Hippocampal formation (tissue), 2 donors: ENCODE data around the gene MMP10.

ENCODE experiments used
- DNase-seq, 2 donors: peaks; one replicate each; lab custom pipeline; 2025; lab: John Stamatoyannopoulos, UW

The MMP10 gene

GRCh38 chr11:102780491-102780918, at the start of gene MMP10:
TSS of gene MMP10 (minus strand) at chr11:102780628. CDS start at chr11:102780591, 37 bp downstream.
- DNase-seq = no peak

DNA sequence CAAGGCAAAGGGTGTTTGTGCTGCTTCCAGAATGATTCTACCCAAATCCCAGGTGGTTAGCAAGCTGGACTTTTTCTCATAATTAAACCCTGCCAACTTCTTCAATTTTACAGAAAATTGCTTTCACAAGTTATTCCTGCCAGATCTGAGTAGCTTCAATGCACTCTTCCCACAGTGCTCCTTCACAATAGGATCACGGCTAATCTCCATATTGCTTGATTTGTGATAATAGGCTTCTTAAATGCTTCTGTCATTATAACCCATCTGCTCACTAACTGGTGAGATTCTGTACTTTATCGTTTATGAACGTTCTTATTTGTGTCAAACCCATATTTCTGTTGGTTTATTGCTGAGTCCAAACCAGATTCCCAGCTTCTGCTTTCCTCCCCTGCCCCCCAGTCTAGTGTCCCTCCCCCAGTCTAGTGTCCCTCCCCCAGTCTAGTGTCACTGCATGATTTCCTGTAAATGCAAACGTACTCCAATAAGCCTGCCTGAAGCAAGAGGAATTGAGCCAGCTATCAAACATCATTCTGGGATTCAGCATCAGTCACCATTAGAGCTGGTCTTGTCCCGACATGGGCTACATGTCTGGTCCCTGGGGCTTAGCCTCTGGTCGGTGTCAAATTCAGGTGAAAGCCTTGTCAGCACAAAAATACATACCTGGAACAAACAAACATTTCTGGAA, 49.0 kb upstream of the MMP10 start:
- DNase-seq = no peak

GRCh38 chr11:102824556-102824955, 44.1 kb upstream of the MMP10 start:
- DNase-seq = no peak

DNA sequence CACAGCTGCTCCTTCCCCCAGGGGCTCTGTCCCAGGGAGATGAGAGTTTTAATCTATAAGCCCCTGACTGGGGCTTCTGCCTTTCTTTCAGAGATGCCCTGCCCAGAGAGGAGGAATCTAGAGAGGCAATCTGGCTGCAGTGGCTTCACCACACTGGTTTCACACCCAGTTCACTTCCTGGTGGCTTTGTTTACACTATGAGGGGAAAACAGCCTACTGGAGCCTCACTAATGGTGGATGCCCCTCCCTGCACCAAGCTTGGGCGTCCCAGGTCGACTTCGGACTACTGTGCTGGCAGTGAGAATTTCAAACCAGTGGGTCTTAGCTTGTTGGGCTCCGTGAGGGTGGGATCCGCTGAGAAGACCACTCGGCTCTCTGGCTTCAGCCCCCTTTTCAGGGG, 39.1 kb upstream of the MMP10 start:
- no peak for DNase-seq

- no peak for DNase-seq
These were observed 33.1 kb upstream of the MMP10 start for GRCh38 chr11:102813484-102813883.

DNA sequence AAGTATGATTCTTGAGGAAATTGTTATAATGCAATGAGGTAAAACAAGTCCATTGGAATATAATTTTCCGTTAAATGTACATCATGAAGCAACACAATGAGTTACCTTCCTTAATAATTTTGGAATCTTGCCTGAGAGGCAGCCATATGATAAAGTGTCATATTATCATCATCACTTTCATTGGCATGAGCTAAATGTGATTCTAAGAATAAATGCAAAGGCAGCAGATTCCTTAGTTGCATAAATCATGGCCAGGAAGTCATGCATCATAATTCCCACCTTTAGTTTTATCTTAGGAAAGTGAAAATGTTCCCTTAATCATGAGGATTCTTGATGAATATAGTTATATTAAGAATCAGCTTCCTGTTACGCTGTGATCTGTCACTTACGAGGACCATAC, 31.8 kb upstream of the MMP10 start:
- no peak for DNase-seq

DNA sequence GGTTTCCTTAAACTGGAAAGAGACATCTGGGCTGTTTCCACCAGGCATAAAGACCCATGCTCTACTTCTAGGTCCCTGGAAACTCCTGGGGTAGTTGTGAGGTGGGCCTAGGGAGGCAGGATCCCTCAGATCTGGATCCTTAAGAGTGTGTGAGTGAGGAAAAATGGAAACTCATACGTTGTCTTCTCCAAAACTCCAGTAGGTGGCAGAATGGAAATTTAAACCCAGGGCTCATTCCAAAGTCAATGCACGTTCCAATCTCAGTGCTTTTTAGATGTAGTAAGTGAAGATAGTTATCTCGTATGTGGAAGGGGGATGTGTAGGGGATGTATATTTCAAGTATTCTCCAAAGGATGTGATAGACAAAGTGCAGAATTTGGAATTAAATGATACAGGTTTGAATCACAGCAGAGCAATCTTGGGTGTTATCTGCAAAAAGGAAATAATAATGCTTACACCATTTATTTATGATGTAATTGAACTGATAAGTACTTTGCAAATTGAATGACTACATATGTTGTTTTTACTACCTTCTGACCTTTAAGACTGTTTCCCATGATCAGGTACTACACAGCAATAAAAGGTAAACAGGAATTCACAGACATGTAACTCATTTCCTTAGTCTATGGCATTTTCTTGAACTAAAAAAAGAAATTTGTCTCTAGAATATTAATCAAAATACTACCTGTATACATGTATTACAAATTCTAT, 30.7 kb upstream of the MMP10 start:
- no peak for DNase-seq

DNA sequence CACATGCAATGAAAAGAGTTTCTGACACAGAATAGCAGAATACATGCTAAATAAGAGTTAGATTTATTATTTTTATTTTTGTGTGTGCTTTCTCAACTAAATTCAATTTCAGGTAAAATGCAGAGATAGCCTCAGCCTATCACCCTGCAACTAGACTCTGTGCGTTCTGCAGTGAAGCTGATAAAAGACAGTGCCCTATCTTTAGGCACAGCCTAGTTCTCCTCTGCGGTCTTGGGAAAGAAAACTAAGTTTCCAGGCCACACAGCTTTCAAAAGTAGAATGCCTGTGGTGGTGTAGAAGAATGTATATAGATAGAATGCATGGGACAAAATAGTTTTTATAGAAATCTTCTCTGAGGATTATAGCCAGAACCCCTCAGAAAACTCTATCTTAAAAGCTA, 29.5 kb upstream of the MMP10 start:
- no peak for DNase-seq

- no peak for DNase-seq
These were observed 27.5 kb upstream of the MMP10 start for GRCh38 chr11:102807921-102808320.

GRCh38 chr11:102806296-102806695, 25.9 kb upstream of the MMP10 start:
- no peak for DNase-seq

- DNase-seq = no peak
These were observed 21.9 kb upstream of the MMP10 start for GRCh38 chr11:102802341-102802740.

- no peak for DNase-seq
These were observed 20.3 kb upstream of the MMP10 start for GRCh38 chr11:102800767-102801166.

GRCh38 chr11:102799681-102800340, 19.4 kb upstream of the MMP10 start:
- DNase-seq = no peak

- DNase-seq = no peak
These were observed 17.8 kb upstream of the MMP10 start, which contains the start of gene MMP1 for GRCh38 chr11:102798012-102798746. TSS of gene MMP1 (minus strand) at chr11:102798160. CDS start at chr11:102798092, 68 bp downstream.

DNA sequence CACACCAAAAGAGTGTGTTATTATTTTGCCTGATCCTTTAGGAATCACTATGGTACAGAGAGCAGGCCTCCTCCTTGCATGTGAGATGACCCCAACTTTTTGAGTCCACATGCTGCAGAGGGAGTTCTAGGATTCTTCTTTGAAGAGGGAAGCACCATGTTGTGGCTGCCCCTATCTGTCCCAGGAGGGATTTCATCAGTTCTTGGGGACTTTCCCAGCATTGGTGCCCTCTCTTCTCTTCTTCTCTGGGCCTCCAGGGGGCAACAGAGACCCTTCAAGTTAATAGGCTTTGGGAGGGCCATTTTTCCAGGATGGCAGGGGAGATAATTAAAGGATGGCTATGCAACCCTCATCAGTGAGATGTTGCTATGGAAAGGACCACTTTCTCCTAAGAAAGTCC, 14.0 kb upstream of the MMP10 start:
- DNase-seq = no peak

DNA sequence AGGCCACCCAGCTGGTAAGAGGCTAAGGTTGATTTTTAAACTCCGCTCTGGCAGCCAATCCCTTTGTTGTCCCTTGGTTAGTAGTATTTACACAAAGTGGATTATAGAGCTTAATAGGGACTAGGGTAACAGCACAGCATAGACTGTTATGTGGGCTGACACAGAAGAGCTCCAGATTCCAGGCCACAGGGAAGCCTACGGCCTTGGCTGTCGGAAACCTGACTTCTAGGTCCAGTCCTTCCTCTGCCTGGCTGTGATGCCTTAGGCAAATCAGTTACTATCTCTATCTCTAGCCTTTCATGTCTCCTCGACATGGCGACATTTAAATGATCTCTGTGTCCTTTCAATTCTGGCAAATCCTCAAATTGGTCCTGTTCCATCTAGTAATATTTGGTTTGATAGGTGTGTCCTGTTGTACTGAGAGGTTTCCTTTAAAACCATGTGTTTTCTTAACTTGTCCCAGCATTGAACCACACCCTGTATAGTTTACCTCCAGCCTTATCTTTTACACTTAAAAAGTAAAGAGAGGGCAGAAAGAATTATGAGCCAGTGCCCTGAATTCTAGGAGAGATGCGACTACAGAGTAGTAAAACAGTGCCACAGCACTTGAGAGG, 13.4 kb upstream of the MMP10 start:
- DNase-seq = no peak

GRCh38 chr11:102792604-102793003, 12.2 kb upstream of the MMP10 start:
- DNase-seq = no peak

- DNase-seq = no peak
These were observed 11.0 kb upstream of the MMP10 start for GRCh38 chr11:102791271-102792036.

GRCh38 chr11:102788334-102788995, 8.0 kb upstream of the MMP10 start:
- DNase-seq = no peak

DNA sequence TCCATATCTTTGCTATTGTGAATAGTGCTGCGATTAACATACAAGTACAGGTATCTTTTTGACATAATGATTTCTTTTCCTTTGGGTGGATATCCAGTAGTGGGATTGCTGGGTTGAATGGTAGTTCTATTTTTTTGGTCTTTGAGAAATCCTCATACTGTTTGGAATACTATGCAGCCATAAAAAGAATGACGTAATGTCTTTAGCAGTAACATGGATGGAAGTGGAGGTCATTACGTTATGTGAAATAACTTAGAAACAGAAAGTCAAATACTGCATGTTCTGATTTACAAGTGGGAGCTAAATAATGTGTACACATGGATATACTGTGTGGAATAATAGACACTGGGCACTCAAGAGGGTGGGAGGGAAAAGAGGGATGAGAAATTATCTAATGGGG, 4.0 kb upstream of the MMP10 start:
- DNase-seq = no peak

- no peak for DNase-seq
These were observed 3.3 kb upstream of the MMP10 start for GRCh38 chr11:102783720-102784119.
